Measurements from ENCODE around the gene RASSF3. TPM values are rescaled to one million over a fixed set of nuclear protein-coding genes. Genes with fewer than 3 reads are reported as not detected.

RASSF3 gene
- total RNA-seq, 2 experiments from 2014 or later: 16.3 to 49.9 TPM

DNA sequence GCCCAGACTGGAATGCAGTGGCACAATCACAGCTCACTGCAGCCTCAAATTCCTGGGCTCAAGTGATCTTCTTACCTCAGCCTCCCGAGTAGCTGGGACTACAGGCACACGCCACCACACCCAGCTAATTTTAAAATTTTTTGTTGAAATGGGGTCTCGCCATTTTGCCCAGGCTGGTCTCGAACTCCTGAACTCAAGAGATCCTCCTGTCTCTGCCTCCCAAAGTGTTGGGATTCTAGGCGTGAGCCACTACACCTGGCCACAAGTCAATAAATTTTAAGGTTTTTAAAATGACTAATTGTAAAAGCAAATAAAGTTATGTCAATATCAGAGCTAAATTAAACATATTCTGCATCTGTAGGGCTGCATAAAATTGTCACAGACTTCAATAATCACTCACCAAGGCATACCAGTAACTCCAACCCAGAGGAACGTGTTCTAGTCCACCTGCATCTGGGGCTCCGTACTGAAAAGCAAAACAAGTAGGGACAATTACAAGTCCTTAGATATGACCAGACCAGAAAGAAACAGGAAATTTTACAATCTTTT, 135.0 kb downstream of the RASSF3 start:
- no TSS peak for BruUV-seq (replicated peaks)
- H3K36me3 ChIP-seq (ENCODE audit: insufficient read depth, low read length): peaks cover 56% of the 10 kb centered on the region
- CTCF ChIA-PET (ENCODE audit: unreplicated experiment): no interaction called here

DNA sequence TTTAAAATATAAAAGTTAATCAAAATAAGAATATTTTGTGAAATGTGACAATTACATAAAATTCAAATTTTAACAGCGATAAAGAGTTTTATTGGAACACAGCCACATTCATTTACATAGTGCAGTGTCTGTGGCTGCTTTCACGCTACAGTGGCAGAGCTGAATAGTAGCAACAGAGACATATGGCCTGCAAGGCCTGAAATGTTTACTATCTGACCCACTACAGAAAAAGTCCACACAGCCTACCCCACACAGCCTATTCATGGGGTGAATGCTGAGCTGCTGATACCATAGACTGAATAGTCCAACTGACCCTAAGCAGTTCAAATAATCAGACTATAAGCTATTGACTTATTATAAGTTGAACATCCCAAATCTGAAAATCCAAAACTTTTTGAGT, 135.7 kb downstream of the RASSF3 start:
- Histone ChIP-seq H3K4me3 (ENCODE audit: low read depth, low read length, poor library complexity, severe bottlenecking) (no peak overlapping the region), H3K9me2 (ENCODE audit: insufficient read depth, low read length) (no peaks in the 10 kb centered on the region), H3K4me2 (ENCODE audit: low read length) (no peak overlapping the region), H3K27ac (ENCODE audit: low read depth, low read length, poor library complexity, severe bottlenecking) (no peak overlapping the region), H3K36me3 (ENCODE audit: insufficient read depth, low read length) (peaks cover 61% of the 10 kb centered on the region), H2AFZ (ENCODE audit: low read length) (no peak overlapping the region), H3K9me3 (ENCODE audit: low read length) (no peaks in the 10 kb centered on the region), H4K20me1 (ENCODE audit: insufficient read depth, low read length) (no peaks in the 10 kb centered on the region), H3K79me2 (ENCODE audit: insufficient read depth, low read depth, low read length) (no peaks in the 10 kb centered on the region), H3K4me1 (ENCODE audit: insufficient read depth, low read length, poor library complexity, severe bottlenecking) (no peaks in the 10 kb centered on the region)
- TF ChIP-seq EZH2phosphoT487 (IDR thresholded peaks at IDR 0.05; ENCODE audit: borderline replicate concordance, low read depth, low read length): no peak
- TF ChIP-seq, protein P1, sequence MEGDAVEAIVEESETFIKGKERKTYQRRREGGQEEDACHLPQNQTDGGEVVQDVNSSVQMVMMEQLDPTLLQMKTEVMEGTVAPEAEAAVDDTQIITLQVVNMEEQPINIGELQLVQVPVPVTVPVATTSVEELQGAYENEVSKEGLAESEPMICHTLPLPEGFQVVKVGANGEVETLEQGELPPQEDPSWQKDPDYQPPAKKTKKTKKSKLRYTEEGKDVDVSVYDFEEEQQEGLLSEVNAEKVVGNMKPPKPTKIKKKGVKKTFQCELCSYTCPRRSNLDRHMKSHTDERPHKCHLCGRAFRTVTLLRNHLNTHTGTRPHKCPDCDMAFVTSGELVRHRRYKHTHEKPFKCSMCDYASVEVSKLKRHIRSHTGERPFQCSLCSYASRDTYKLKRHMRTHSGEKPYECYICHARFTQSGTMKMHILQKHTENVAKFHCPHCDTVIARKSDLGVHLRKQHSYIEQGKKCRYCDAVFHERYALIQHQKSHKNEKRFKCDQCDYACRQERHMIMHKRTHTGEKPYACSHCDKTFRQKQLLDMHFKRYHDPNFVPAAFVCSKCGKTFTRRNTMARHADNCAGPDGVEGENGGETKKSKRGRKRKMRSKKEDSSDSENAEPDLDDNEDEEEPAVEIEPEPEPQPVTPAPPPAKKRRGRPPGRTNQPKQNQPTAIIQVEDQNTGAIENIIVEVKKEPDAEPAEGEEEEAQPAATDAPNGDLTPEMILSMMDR (conservative IDR thresholded peaks at IDR 0.05; ENCODE audit: low read length): no peak
- BruUV-seq (replicated peaks): no TSS peak
- CTCF ChIA-PET (ENCODE audit: unreplicated experiment): no interaction called here
- DNase-seq (ENCODE audit: low spot score): no peak
- POLR2A ChIA-PET: interaction anchor here (0.7 to 3.0 kb wide), 2 partner anchors 10 to 221 kb away, joined by 3 to 17 read pairs; no protein-coding TSS in a partner anchor
- intact Hi-C loops (cut with micrococcal nuclease; ENCODE audit: unreplicated experiment): no loop called here

More for the DNA sequence above, 135.0 kb downstream of the RASSF3 start:
- TF ChIP-seq EZH2phosphoT487 (IDR thresholded peaks at IDR 0.05; ENCODE audit: borderline replicate concordance, low read depth, low read length): no peak
- TF ChIP-seq, protein P1 (conservative IDR thresholded peaks at IDR 0.05; ENCODE audit: low read length): no peak
- no peak for DNase-seq (ENCODE audit: low spot score)
- Histone ChIP-seq H2AFZ (ENCODE audit: low read length) (no peak overlapping the region), H3K27ac (ENCODE audit: low read depth, low read length, poor library complexity, severe bottlenecking) (no peak overlapping the region), H3K4me2 (ENCODE audit: low read length) (no peak overlapping the region), H3K4me1 (ENCODE audit: insufficient read depth, low read length, poor library complexity, severe bottlenecking) (no peaks in the 10 kb centered on the region), H3K9me2 (ENCODE audit: insufficient read depth, low read length) (no peaks in the 10 kb centered on the region), H4K20me1 (ENCODE audit: insufficient read depth, low read length) (no peaks in the 10 kb centered on the region), H3K4me3 (ENCODE audit: low read depth, low read length, poor library complexity, severe bottlenecking) (no peak overlapping the region), H3K79me2 (ENCODE audit: insufficient read depth, low read depth, low read length) (no peaks in the 10 kb centered on the region), H3K9me3 (ENCODE audit: low read length) (no peaks in the 10 kb centered on the region)
- intact Hi-C loops (cut with micrococcal nuclease; ENCODE audit: unreplicated experiment): no loop called here
- POLR2A ChIA-PET: interaction anchor here (0.6 to 0.9 kb wide), 2 partner anchors 8 to 189 kb away, joined by 3 to 4 read pairs; no protein-coding TSS in a partner anchor

DNA sequence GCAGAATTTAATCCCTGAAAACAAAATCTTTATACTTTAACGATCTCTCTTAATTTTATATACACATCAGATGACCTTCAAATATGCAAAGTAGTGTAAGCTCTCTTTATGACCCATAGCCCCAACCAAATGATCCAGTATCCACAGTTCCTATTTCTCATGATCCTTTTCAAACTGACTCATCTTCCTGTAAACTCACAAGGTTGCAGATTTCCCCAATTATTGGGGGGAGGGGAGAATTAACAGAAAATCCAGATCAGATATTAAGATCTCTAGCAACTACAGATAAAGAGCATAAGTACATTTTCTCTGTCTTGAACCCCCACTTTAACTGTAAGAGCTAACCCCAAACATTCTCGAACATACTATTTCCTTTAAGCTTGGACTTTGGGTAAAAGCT, 136.4 kb downstream of the RASSF3 start:
- ChIA-PET POLR2A (interaction anchor here (0.7 to 3.0 kb wide), 3 partner anchors 11 to 222 kb away, joined by 3 to 17 read pairs (median 3); no protein-coding TSS in a partner anchor), CTCF (ENCODE audit: unreplicated experiment) (no interaction called here)
- Histone ChIP-seq H3K36me3 (ENCODE audit: insufficient read depth, low read length) (peaks cover 58% of the 10 kb centered on the region), H3K9me2 (ENCODE audit: insufficient read depth, low read length) (no peaks in the 10 kb centered on the region), H3K27ac (ENCODE audit: low read depth, low read length, poor library complexity, severe bottlenecking) (no peak overlapping the region), H3K4me2 (ENCODE audit: low read length) (no peak overlapping the region), H3K4me1 (ENCODE audit: insufficient read depth, low read length, poor library complexity, severe bottlenecking) (no peaks in the 10 kb centered on the region), H4K20me1 (ENCODE audit: insufficient read depth, low read length) (no peaks in the 10 kb centered on the region), H2AFZ (ENCODE audit: low read length) (no peak overlapping the region), H3K9me3 (ENCODE audit: low read length) (no peaks in the 10 kb centered on the region), H3K79me2 (ENCODE audit: insufficient read depth, low read depth, low read length) (no peaks in the 10 kb centered on the region), H3K4me3 (ENCODE audit: low read depth, low read length, poor library complexity, severe bottlenecking) (no peak overlapping the region)
- no TSS peak for BruUV-seq (replicated peaks)
- no peak for DNase-seq (ENCODE audit: low spot score)
- no peak for TF ChIP-seq EZH2phosphoT487 (IDR thresholded peaks at IDR 0.05; ENCODE audit: borderline replicate concordance, low read depth, low read length)
- TF ChIP-seq, protein P1 (conservative IDR thresholded peaks at IDR 0.05; ENCODE audit: low read length): no peak
- intact Hi-C loops (cut with micrococcal nuclease; ENCODE audit: unreplicated experiment): no loop called here

All from OCI-LY7 (cell line).